Epithelial cell of esophagus (primary cell): ENCODE measurements around the gene SLC16A12.
"Not testable (repeated sequence)": the region's sequence is repeated elsewhere in the genome, so short reads cannot be mapped to it uniquely, and the experiment has no call there.

Source experiments
- DNase-seq: peaks from one replicate; pipeline ENCODE4 v3.0.0; 2010; ENCODE audit warnings: low read depth
- H3K4me3 ChIP-seq: 2 replicates; pipeline ENCODE4 v1.5.1; 2011; ENCODE audit warnings: mild to moderate bottlenecking, low read length, control low read depth
- TF ChIP-seq, protein P1 (sequence below): IDR thresholded peaks from 2 replicates; pipeline ENCODE4 v1.5.1; 2011; ENCODE audit warnings: low read depth, mild to moderate bottlenecking, low read length, control low read depth, inconsistent platforms; ENCODE audit not compliant: insufficient read depth; ENCODE audit errors: missing control alignments

Gene SLC16A12

DNA sequence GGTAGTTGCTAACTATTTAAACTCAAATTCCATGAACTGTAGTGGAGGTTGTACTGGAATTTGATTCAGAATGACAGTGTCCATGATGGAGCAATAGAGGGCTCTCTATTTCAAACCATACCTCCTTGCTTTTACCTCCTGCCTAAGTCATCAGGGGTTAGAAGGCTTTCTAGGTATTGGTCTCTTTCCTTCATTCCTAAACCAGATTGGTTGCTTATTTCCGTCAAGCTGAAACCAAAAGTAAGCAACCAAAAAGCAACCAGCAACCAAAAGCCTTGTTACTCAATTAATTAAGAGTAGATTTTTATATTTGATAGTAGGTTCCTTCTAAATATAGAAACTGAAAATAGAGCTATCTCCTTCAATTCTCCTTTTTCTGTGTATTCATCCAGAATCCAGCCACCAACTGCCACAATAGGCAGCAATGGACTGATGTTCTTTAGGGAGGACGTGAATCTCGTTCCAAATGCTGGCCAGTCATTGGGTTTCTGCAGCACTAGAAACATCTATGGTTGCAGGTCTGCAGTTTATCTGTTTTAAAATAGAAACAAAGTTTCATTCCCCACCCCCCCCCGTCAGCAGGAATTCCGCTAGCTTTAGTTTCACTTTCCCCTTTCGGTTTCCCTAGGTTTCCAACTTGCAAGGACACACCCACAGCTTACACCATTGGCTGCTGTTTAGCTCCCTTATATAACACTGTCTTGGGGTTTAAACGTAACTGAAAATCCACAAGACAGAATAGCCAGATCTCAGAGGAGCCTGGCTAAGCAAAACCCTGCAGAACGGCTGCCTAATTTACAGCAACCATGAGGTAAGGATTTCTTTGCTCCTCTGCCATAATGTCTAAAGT, 143.3 kb downstream of the SLC16A12 start, which contains the start of gene IFIT1:
Gene IFIT1, plus strand, starts transcription at position 717 of the 850 bp plus-strand sequence. Its CDS starts 90 bp downstream, at position 807.
- TF ChIP-seq, protein P1, sequence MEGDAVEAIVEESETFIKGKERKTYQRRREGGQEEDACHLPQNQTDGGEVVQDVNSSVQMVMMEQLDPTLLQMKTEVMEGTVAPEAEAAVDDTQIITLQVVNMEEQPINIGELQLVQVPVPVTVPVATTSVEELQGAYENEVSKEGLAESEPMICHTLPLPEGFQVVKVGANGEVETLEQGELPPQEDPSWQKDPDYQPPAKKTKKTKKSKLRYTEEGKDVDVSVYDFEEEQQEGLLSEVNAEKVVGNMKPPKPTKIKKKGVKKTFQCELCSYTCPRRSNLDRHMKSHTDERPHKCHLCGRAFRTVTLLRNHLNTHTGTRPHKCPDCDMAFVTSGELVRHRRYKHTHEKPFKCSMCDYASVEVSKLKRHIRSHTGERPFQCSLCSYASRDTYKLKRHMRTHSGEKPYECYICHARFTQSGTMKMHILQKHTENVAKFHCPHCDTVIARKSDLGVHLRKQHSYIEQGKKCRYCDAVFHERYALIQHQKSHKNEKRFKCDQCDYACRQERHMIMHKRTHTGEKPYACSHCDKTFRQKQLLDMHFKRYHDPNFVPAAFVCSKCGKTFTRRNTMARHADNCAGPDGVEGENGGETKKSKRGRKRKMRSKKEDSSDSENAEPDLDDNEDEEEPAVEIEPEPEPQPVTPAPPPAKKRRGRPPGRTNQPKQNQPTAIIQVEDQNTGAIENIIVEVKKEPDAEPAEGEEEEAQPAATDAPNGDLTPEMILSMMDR, result no peak
- peak within 1 kb of the TSS; percentile 58 for H3K4me3 ChIP-seq
- DNase-seq, result peak; percentile 85

DNA sequence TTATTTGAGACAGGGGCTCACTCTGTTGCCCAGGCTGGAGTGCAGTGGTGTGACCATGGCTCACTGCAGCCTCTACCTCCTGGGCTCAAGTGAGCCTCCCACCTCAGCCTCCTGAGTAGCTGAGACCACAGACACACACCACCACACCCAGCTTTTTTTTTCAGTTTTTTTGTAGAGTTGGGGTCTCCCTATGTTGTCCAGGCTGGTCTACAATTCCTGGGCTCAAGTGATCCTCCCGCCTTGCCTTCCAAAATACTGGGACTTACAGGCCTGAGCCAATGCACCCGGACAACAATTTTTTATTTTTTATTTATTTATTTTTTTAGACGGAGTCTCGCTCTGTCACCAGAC, 144.2 kb downstream of the SLC16A12 start:
- not testable (repeated sequence) for H3K4me3 ChIP-seq

DNA sequence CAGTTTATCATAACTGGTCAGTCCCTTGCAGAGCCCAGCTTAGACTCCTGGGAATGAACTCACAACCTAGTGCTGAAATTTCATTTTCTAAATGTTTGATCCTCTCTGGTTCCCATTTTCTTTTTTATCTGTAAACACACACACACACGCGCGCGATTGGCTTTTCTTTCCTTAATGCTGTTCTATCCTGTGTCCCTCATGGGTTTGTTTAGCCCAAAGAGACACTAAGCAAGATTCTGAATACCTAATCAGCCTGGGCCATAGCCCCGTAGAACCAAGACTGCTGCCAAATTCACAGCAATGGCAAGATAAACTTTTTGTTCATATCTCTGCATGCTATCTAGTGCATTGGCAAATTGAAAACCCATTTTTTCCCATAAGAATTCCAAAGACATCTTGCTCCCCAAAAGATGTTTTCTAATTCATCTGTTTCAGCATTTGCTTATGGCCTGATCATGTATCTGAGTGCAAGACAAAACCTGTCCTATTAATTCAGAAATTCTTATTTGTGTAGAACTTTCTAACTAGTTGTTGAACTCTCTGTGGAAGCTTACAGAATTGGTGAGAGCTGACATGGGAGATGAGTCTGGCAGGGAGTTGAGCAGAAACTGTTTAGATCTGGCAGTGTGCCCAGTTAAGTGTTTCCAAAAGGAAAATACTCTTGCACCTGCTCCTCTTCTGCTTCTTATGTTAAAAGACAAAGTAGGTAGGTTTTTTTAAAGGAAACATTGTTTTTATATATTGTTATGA, 144.7 kb downstream of the SLC16A12 start:
- TF ChIP-seq, protein P1, result no peak
- H3K4me3 ChIP-seq, result no peak overlapping the region
- no peak for DNase-seq

More for the DNA sequence above, 144.2 kb downstream of the SLC16A12 start:
- DNase-seq, result not testable (repeated sequence)

DNA sequence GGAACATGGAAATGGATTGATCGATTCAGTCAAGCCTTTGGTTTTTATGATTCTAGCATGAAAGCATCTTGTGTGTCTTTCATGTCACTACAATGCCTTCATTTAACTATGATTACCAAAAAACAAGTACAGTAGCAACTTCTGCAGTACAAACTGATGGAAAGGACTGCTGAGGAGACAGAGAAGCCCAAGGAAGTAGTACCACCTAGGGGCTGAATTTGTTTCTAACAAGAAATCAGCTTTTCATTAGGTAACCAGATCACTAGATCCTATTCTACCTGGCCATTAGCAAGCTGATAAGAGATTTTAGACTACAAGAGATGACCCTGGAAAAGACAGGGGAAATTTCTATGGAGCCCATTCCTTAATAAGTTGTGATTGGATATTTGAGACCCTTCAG, 146.1 kb downstream of the SLC16A12 start:
- H3K4me3 ChIP-seq, result no peak overlapping the region
- TF ChIP-seq, protein P1, result peak; percentile 26
- DNase-seq, result peak; percentile 36

DNA sequence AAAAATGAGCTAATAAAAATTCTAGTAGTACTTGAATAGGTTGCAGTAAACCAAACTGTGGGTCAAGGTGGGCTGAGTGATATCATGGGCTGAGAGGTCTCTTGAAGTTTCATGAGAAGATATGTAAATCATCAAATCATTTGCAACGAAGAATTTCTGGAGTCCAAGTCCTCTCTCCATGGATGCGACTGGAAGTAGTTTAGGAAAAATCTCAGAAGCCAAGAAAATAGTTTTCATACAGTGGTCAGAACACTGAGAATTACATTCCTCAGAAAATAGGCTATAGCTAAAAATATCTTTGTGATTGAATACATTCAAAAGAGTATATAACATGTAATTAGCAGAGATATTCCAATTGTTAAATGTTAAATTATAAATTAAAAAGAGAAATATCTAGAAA, 146.6 kb downstream of the SLC16A12 start:
- DNase-seq, result no peak
- TF ChIP-seq, protein P1, result no peak
- no peak overlapping the region for H3K4me3 ChIP-seq

DNA sequence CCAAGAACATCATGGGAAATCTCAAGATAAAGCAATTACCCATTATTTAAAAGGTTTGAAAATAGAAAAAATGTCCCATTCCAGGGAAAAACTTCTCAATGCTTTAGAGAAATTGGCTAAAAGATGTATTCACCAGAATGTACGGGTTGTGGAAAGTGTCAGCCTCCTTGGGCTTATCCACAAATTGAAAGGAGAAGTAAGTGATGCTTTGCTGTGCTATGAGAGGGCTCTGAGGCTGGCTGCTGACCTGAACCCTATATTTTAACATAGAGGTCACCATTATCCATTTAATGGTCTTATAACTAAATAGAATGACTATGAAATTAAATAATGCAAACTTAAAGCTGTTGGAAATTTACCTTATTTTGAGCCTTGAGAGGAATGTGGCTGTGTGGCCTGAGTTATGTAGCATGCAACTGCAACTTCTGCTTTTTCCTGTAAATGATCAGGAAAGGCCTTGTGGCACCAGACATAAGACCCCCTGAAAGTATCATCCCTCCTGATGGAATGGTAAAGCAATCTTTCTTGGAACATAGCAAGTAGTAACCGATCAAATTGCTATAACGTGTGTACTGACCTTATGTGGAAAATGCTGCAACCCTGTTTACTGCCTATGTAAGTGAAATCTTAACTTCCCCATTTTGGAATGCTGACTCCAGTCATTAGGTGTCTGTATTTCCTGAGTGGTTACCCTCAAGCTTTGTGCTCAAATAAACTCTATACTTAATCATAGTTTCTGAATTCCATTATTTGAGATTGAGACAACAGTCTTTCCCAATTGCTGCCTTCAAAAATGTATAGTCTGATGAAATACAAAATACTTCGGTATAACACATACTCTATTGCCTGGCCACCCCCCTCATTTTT, 150.7 kb downstream of the SLC16A12 start:
- TF ChIP-seq, protein P1, result no peak
- DNase-seq, result no peak
- H3K4me3 ChIP-seq, result no peak overlapping the region

DNA sequence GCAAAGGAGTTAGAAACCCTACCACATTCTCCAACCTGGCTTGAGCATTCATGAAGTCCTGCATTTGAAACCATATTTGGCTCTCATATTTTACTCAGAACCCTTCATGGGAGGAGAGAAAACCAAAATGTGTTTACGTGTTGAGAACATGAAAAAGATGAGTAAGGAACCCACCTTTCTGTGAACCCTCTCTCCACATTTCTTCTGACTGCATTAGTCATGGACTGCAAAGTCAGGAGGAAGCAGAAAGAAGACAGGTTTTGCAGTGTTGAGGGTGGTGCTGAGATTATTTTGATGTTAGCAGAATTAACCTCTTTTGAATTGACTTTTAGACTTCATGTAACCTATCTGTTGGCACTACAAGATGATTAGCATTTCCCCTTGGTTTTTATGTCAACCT, 152.6 kb downstream of the SLC16A12 start:
- no peak overlapping the region for H3K4me3 ChIP-seq
- peak; percentile 53 for DNase-seq
- TF ChIP-seq, protein P1, result no peak
